Stimulated activated CD8-positive, alpha-beta memory T cell treated with anti-CD3 and anti-CD28 coated beads, Interleukin-12 subunit alpha, Interleukin-12 subunit beta, amount 100 ng/mL, for 24 hours (primary cell): Measurements from ENCODE around the gene NEMF.
"Not testable (repeated sequence)": the region's sequence is repeated elsewhere in the genome, so short reads cannot be mapped to it uniquely, and the experiment has no call there.

Source experiments
- DNase-seq: peaks from one replicate; pipeline ENCODE4 v3.0.0-alpha.2; 2020; ENCODE audit errors: extremely low read depth

The NEMF gene

DNA sequence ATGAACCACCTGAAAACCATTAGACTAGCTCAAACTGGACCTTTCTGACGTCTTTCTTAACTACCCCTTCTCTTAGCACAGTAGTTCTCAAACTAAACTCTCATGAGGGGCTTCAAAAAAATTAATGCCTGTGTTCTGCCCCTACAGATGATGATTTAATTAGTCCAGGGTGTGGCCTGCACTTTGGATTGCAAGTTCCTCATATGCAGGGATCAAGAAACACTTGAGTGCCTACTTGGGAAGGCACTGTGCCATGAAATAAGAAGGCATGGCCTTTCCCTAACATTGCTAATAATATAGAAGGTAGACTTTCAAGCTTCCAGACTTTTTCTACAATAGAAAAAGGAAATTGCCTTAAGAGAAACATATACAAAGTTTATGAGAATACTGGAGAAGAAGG lies 107.4 kb downstream of the NEMF start:
- no peak for DNase-seq

DNA sequence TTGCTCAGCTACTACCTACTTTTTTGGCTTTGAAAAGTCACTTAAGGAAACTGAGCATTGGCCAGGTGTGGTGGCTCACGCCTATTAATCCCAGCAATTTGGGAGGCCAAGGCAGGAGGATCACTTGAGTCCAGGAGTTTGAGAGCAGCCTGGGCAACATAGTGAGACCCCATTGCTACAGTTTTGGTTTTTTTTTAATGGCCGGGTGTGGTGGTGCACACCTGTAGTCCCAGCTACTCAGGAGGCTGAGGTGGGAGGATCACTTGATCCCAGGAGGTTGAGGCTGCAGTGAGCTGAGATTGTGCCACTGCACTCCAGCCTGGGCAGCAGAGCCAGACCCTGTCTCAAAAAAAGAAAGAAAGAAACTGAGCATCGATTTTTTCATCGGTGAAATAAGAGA lies 116.9 kb downstream of the NEMF start:
- not testable (repeated sequence) for DNase-seq

DNA sequence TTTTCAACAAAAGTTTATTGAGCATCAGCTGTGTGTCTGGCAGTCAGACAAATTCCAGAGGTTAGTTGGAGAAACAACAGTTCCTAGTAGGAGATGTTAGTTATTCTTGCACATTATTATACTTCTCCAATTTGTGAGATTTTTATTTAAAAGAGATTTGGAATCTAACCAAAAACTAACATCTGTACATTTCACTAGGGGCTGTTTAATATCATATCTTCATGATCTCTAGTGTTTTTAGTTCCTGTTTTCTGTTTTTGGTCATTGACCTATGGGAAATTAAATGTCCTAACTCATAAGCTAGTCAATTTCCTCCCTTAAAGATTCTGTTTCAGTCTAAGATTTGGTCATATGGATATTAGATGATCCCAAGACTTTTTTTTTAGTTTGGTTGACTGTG lies 118.8 kb downstream of the NEMF start:
- DNase-seq, result no peak

DNA sequence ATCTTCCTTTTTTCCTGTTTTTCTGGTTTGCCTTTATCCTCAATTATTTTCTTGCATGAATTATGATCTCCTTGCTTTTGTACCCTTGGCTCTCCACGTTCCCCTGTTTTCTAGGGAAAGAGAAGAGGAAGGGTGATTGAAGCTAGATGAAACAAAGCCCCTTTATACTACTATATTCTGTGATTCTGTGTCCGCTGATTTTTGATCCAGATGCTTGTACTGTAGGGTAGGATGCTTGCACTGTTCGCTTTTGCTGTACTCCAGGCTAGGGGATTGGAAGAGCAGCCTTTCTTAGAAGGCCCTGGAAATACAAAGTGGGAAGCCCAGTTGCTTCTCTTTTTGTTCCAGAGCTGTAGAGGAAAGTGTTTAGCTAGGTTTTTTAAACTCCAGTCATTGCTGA lies 119.7 kb downstream of the NEMF start:
- DNase-seq, result no peak
